WTC11 (cell line): Measurements from ENCODE around the gene ZDHHC11. TPM values are rescaled to one million over a fixed set of nuclear protein-coding genes. Genes with fewer than 3 reads are reported as not detected.
"Not testable (repeated sequence)": the region's sequence is repeated elsewhere in the genome, so short reads cannot be mapped to it uniquely, and the experiment has no call there.

Experiments used
- ATAC-seq: fragments of 200-7000 bp; cut with Tn5 transposase; 2 replicates; pipeline ENCODE4 v1.10.0; 2021; ENCODE audit warnings: mild to moderate bottlenecking, moderate library complexity
- CTCF ChIA-PET: fragments of 300-600 bp; sonication (Branson Sonifier 250); formaldehyde crosslinking; loops from one replicate; lab custom pipeline; 2021; ENCODE audit warnings: antibody characterized with exemption; lab: Charles Lee
- POLR2A ChIA-PET: fragments of 350-600 bp; sonication (Branson Sonifier 250); formaldehyde crosslinking; loops from one replicate; lab custom pipeline; 2021; ENCODE audit warnings: antibody characterized with exemption; lab: Charles Lee
- DNase-seq: peaks from one replicate; pipeline ENCODE4 v3.0.0; 2021; ENCODE audit warnings: low spot score
- H3K27ac Mint-ChIP-seq: 2 replicates; pipeline ENCODE4 v1.8.0; 2021; ENCODE audit warnings: mixed read lengths
- H3K27me3 Mint-ChIP-seq: 2 replicates; pipeline ENCODE4 v1.8.0; 2021; ENCODE audit warnings: low read depth, mild to moderate bottlenecking, moderate library complexity, mixed read lengths
- H3K36me3 Mint-ChIP-seq: 2 replicates; pipeline ENCODE4 v1.8.0; 2021; ENCODE audit warnings: mixed read lengths
- H3K4me1 Mint-ChIP-seq: 2 replicates; pipeline ENCODE4 v1.8.0; 2022; ENCODE audit warnings: mixed read lengths
- H3K4me3 Mint-ChIP-seq: 2 replicates; pipeline ENCODE4 v1.8.0; 2021; ENCODE audit warnings: mild to moderate bottlenecking, moderate library complexity, mixed read lengths
- H3K9me3 Mint-ChIP-seq: 2 replicates; pipeline ENCODE4 v1.8.0; 2021; ENCODE audit warnings: mixed read lengths
- AR ChIP-seq: fragments of 250-450 bp; sonication (Bioruptor Pico); IDR thresholded peaks from 2 replicates; pipeline ENCODE4 v1.9.0; 2021; ENCODE audit warnings: mild to moderate bottlenecking
- ATF1 ChIP-seq: sonication (generic); formaldehyde crosslinking; IDR thresholded peaks from 2 replicates; pipeline ENCODE4 v1.8.1; 2023; ENCODE audit warnings: mild to moderate bottlenecking, moderate library complexity, missing genetic modification reagents
- ATF6 ChIP-seq: sonication (generic); formaldehyde crosslinking; IDR thresholded peaks from 2 replicates; pipeline ENCODE4 v1.8.1; 2023; ENCODE audit warnings: mild to moderate bottlenecking, missing genetic modification reagents
- CDX4 ChIP-seq: fragments of 250-450 bp; sonication (Bioruptor Pico); IDR thresholded peaks from 2 replicates; pipeline ENCODE4 v1.9.0; 2021; ENCODE audit warnings: moderate library complexity, mild to moderate bottlenecking, inconsistent platforms, borderline replicate concordance
- CTCF ChIP-seq: fragments of 200-600 bp; IDR thresholded peaks from 2 replicates; pipeline ENCODE4 v1.8.0; 2022; ENCODE audit warnings: antibody characterized with exemption
- E2F1 ChIP-seq: sonication (generic); formaldehyde crosslinking; IDR thresholded peaks from 2 replicates; pipeline ENCODE4 v1.8.0; 2022; ENCODE audit warnings: mild to moderate bottlenecking, missing genetic modification reagents
- EMX1 ChIP-seq: fragments of 250-450 bp; sonication (Bioruptor Pico); IDR thresholded peaks from 2 replicates; pipeline ENCODE4 v1.8.0; 2021; ENCODE audit warnings: mild to moderate bottlenecking
- FOXJ3 ChIP-seq: sonication (generic); formaldehyde crosslinking; IDR thresholded peaks from 2 replicates; pipeline ENCODE4 v1.9.0; 2021; ENCODE audit warnings: missing genetic modification reagents, mild to moderate bottlenecking, borderline replicate concordance
- FOXK1 ChIP-seq: sonication (generic); formaldehyde crosslinking; IDR thresholded peaks from 2 replicates; pipeline ENCODE4 v1.8.0; 2022; ENCODE audit warnings: mild to moderate bottlenecking, moderate library complexity, missing genetic modification reagents
- HMGXB4 ChIP-seq: sonication (generic); formaldehyde crosslinking; IDR thresholded peaks from 2 replicates; pipeline ENCODE4 v1.8.1; 2023; ENCODE audit warnings: mild to moderate bottlenecking, moderate library complexity, missing genetic modification reagents
- JAZF1 ChIP-seq: fragments of 250-450 bp; sonication (Bioruptor Pico); IDR thresholded peaks from 2 replicates; pipeline ENCODE4 v1.9.0; 2021; ENCODE audit warnings: moderate library complexity, mild to moderate bottlenecking, inconsistent platforms
- USF2 ChIP-seq: sonication (generic); formaldehyde crosslinking; IDR thresholded peaks from 2 replicates; pipeline ENCODE4 v1.8.1; 2023; ENCODE audit warnings: mild to moderate bottlenecking, missing genetic modification reagents, moderate library complexity
- ZNF416 ChIP-seq: fragments of 250-450 bp; sonication (Bioruptor Pico); IDR thresholded peaks from 2 replicates; pipeline ENCODE4 v1.9.0; 2021; ENCODE audit warnings: mild to moderate bottlenecking, inconsistent platforms
- ZSCAN18 ChIP-seq: fragments of 250-450 bp; sonication (Bioruptor Pico); IDR thresholded peaks from 2 replicates; pipeline ENCODE4 v2.1.2; 2022; ENCODE audit warnings: mild to moderate bottlenecking, moderate library complexity
- total RNA-seq: library from RNA; stranded (reverse); gene quantifications from 3 replicates; pipeline ENCODE4 v1.2.3, GENCODE V29; 2021

ZDHHC11 gene
- total RNA-seq, 1 experiment from 2014 or later: 21.4 TPM

- Mint-ChIP-seq H3K4me1 (no peaks in the 10 kb centered on the region), H3K27ac (no peak overlapping the region), H3K4me3 (no peak overlapping the region), H3K27me3 (no peaks in the 10 kb centered on the region; the same call in 1 of the 2 replicates), H3K36me3 (no peaks in the 10 kb centered on the region), H3K9me3 (no peaks in the 10 kb centered on the region)
- ChIA-PET POLR2A (no interaction called here), CTCF (no interaction called here)
- no peak for ATAC-seq
- TF ChIP-seq HMGXB4 (no peak), FOXJ3 (CRISPR knock-in tag) (no peak), JAZF1 (no peak), FOXK1 (CRISPR knock-in tag) (no peak), E2F1 (CRISPR knock-in tag) (no peak), ZNF416 (no peak), ATF6 (no peak), ZSCAN18 (CRISPR knock-in tag) (no peak), USF2 (CRISPR knock-in tag) (no peak), AR (CRISPR knock-in tag) (no peak), ATF1 (CRISPR knock-in tag) (no peak), CDX4 (CRISPR knock-in tag) (no peak), EMX1 (CRISPR knock-in tag) (no peak), CTCF (no peak)
- no peak for DNase-seq
These were observed 3.4 kb upstream of the ZDHHC11 start for GRCh38 chr5:854217-854616.

- H3K36me3 Mint-ChIP-seq, ATAC-seq, H3K4me3 Mint-ChIP-seq, H3K27ac Mint-ChIP-seq, DNase-seq, H3K9me3 Mint-ChIP-seq, H3K27me3 Mint-ChIP-seq, POLR2A ChIA-PET, H3K4me1 Mint-ChIP-seq, CTCF ChIA-PET: not testable (repeated sequence)
These were observed 2.8 kb upstream of the ZDHHC11 start for GRCh38 chr5:853416-854090.
